Pancreas (tissue), 10 donors: ENCODE measurements around the gene ANKAR. TPM values are rescaled to one million over a fixed set of nuclear protein-coding genes. Genes with fewer than 3 reads are reported as not detected.

Source experiments
- ATAC-seq, 4 donors: fragments of 200-7000 bp; cut with Tn5 transposase; one replicate each; pipeline versions ENCODE4 v1.8.0 to v1.9.1; 2020; ENCODE audit warnings: mild to moderate bottlenecking in 4 of 4, moderate library complexity in 4 of 4
- DNase-seq, 6 donors: peaks; one replicate each; pipeline ENCODE4 v3.0.0-alpha.2; 2020
- FAIRE-seq: peaks from 2 replicates; lab custom pipeline; 2012; peaks lifted over from hg19 to GRCh38; lab: Jason Lieb, UNC
- H3K27ac ChIP-seq, 4 donors: fragments of 200-600 bp; sonication (generic); 1 replicate in 3 of 4; 2 replicates in 1 of 4; pipeline versions ENCODE4 v1.5.0 to v1.8.0; 2020
- H3K27me3 ChIP-seq, 4 donors: fragments of 200-600 bp; one replicate each; pipeline ENCODE4 v1.8.0; 2021
- H3K36me3 ChIP-seq, 3 donors: fragments of 200-600 bp; sonication (generic) in 1 of 3; one replicate each; pipeline versions ENCODE4 v1.5.0 to v1.8.0; 2020 to 2021
- H3K4me1 ChIP-seq, 3 donors: fragments of 200-600 bp; one replicate each; pipeline ENCODE4 v1.8.0; 2021
- H3K4me3 ChIP-seq, 4 donors: fragments of 200-600 bp; sonication (generic) in 2 of 4; one replicate each; pipeline versions ENCODE4 v1.5.0 to v1.8.0; 2020 to 2021
- H3K9me3 ChIP-seq, 4 donors: fragments of 200-600 bp; one replicate each; pipeline ENCODE4 v1.8.0; 2021
- CTCF ChIP-seq, 4 donors: fragments of 200-600 bp; sonication (generic) in 3 of 4; IDR thresholded peaks; one replicate each; pipeline versions ENCODE4 v1.5.0 to v1.8.0; 2021; ENCODE audit warnings: antibody characterized with exemption in 4 of 4
- WGBS, 2 donors: extraction: QIAGEN DNeasy Blood & Tissue Kit; methylation state at CpG; one replicate each; pipeline ENCODE4 v1.1.7; 2013; 5-methylcytosine and 5-hydroxymethylcytosine counted together
- intact Hi-C, 3 donors: fragments of 100-400 bp; cut with DNase I; formaldehyde crosslinking; loops; one replicate each; pipeline versions ENCODE4 v1.11.1 to v1.14.2; 2022
- polyA plus RNA-seq, 2 donors: library from polyadenylated mRNA; stranded (reverse); fragments of 200-250 nt; gene quantifications; one replicate each; pipeline ENCODE4 v1.2.3, GENCODE V29; 2013
- total RNA-seq, 6 donors: library from RNA; stranded (reverse); fragmentation: NEBNext Ultra II Directional in 4 of 6; extraction: Animal tissue kit (Norgen Biotek cat#: 25700) in 4 of 6; gene quantifications; one replicate each; pipeline versions ENCODE4 v1.2.1 to v1.2.4, GENCODE V29; 2021 to 2023
- donor health status: healthy with polysubstance abuse.
- donor health status: DM: no; HTN: no; CAD: no; lungs with moderate emphysema.
- donor health status: DM: no; HTN: no; CAD: no.
- donor health status: control.
- donor health status: control.
- donor health status: Bipolar disorder and iron deficiency.
- donor health status: DM: yes; HTN: yes; CAD: no.
- donor health status: DM: no; HTN: no; CAD: no.
- donor health status: DM: no; HTN: no; CAD: no.
- donor health status: DM: yes; HTN: yes; CAD: no.

The ANKAR gene
- total and polyA plus RNA-seq, 8 donors, result 3.1 to 8.9 (median 6.0) TPM

GRCh38 chr2:189629531-189630453, 44.7 kb upstream of the ANKAR start:
- H3K27me3 ChIP-seq, result no peaks in the 10 kb centered on the region
- WGBS, 2 donors, result 67 to 78% methylated on average over 10 of the region's 10 CpGs
- ATAC-seq (no peak), FAIRE-seq (no peak), DNase-seq (no peak)
- H3K27ac ChIP-seq, result no peak overlapping the region
- intact Hi-C loops, result no loop called here
- no peaks in the 10 kb centered on the region for H3K9me3 ChIP-seq
- no peaks in the 10 kb centered on the region for H3K36me3 ChIP-seq
- TF ChIP-seq CTCF (IDR thresholded peaks at IDR 0.05), result no peak
- H3K4me1 ChIP-seq, result no peaks in the 10 kb centered on the region
- H3K4me3 ChIP-seq, result no peak overlapping the region

GRCh38 chr2:189631849-189632248, 42.6 kb upstream of the ANKAR start:
- no peak for TF ChIP-seq CTCF (IDR thresholded peaks at IDR 0.05)
- WGBS, 2 donors, result 70 to 82% methylated on average over 4 of the region's 4 CpGs

GRCh38 chr2:189633392-189633811, 41.1 kb upstream of the ANKAR start:
- no peaks in the 10 kb centered on the region for H3K27me3 ChIP-seq
- no peaks in the 10 kb centered on the region for H3K4me1 ChIP-seq
- TF ChIP-seq CTCF (IDR thresholded peaks at IDR 0.05), result peak in 2 of 4 donors; percentile 23 to 29
- H3K27ac ChIP-seq, result no peak overlapping the region
- DNase-seq (no peak), ATAC-seq (peak in 2 of 4 donors; percentile 34 to 53), FAIRE-seq (no peak)
- no peaks in the 10 kb centered on the region for H3K36me3 ChIP-seq
- H3K9me3 ChIP-seq, result no peaks in the 10 kb centered on the region
- no peak overlapping the region for H3K4me3 ChIP-seq
- intact Hi-C loops, result no loop called here
- WGBS, 2 donors, result 45 to 51% methylated on average over 5 of the region's 5 CpGs

More at GRCh38 chr2:189631849-189632248, 42.6 kb upstream of the ANKAR start:
- H3K4me1 ChIP-seq, result no peaks in the 10 kb centered on the region
- DNase-seq, result no peak
- intact Hi-C loops, result no loop called here
- no peaks in the 10 kb centered on the region for H3K9me3 ChIP-seq
- H3K4me3 ChIP-seq, result no peak overlapping the region
- no peak for ATAC-seq
- no peaks in the 10 kb centered on the region for H3K36me3 ChIP-seq
- no peaks in the 10 kb centered on the region for H3K27me3 ChIP-seq
- H3K27ac ChIP-seq, result no peak overlapping the region
- FAIRE-seq, result no peak

GRCh38 chr2:189635353-189635752, 39.1 kb upstream of the ANKAR start:
- no peaks in the 10 kb centered on the region for H3K4me1 ChIP-seq
- no peak for DNase-seq
- no peak for FAIRE-seq
- WGBS, 2 donors, result 41 to 47% methylated on average over 2 of the region's 2 CpGs
- H3K4me3 ChIP-seq, result no peak overlapping the region
- no peaks in the 10 kb centered on the region for H3K9me3 ChIP-seq
- ATAC-seq, result no peak
- TF ChIP-seq CTCF (IDR thresholded peaks at IDR 0.05), result no peak
- intact Hi-C loops, result no loop called here
- no peaks in the 10 kb centered on the region for H3K27me3 ChIP-seq
- no peak overlapping the region for H3K27ac ChIP-seq
- H3K36me3 ChIP-seq, result no peaks in the 10 kb centered on the region
